Endodermal cell (in vitro differentiated cells): ENCODE data around the gene ERC1. TPM values are rescaled to one million over a fixed set of nuclear protein-coding genes. Genes with fewer than 3 reads are reported as not detected.

Experiments
- DNase-seq: peaks from one replicate; pipeline ENCODE4 v3.0.0-alpha.2; 2017
- H3K27ac ChIP-seq: 2 replicates; pipeline ENCODE4 v1.5.1; 2013; ENCODE audit warnings: mild to moderate bottlenecking, low read depth, low read length, moderate library complexity
- H3K27me3 ChIP-seq: 2 replicates; pipeline ENCODE4 v1.6.1; 2013; ENCODE audit warnings: mild to moderate bottlenecking, low read length, moderate library complexity; ENCODE audit not compliant: insufficient read depth, control insufficient read depth, poor library complexity, severe bottlenecking
- H3K36me3 ChIP-seq: 2 replicates; pipeline ENCODE4 v1.7.0; 2013; ENCODE audit warnings: mild to moderate bottlenecking, low read length, moderate library complexity; ENCODE audit not compliant: control insufficient read depth, insufficient read depth
- H3K4me1 ChIP-seq: one replicate; pipeline ENCODE4 v1.7.0; 2013; ENCODE audit warnings: low read length; ENCODE audit not compliant: control insufficient read depth, insufficient read depth
- H3K4me3 ChIP-seq: 2 replicates; pipeline ENCODE4 v1.5.1; 2013; ENCODE audit warnings: mild to moderate bottlenecking, low read length, moderate library complexity
- H3K9ac ChIP-seq: 2 replicates; pipeline ENCODE4 v1.6.1; 2013; ENCODE audit warnings: mild to moderate bottlenecking, low read length, moderate library complexity; ENCODE audit not compliant: poor library complexity, severe bottlenecking; ENCODE audit errors: extremely low read depth
- H3K9me3 ChIP-seq: 2 replicates; pipeline ENCODE4 v1.6.1; 2013; ENCODE audit warnings: mild to moderate bottlenecking, low read length, moderate library complexity; ENCODE audit not compliant: control insufficient read depth
- H3K27ac Mint-ChIP-seq: 2 replicates; pipeline ENCODE4 v1.8.0; 2020; ENCODE audit warnings: mixed read lengths
- H3K27me3 Mint-ChIP-seq: 2 replicates; pipeline ENCODE4 v1.8.0; 2021; ENCODE audit warnings: mild to moderate bottlenecking, mixed read lengths; ENCODE audit not compliant: insufficient read depth
- H3K36me3 Mint-ChIP-seq: 2 replicates; pipeline ENCODE4 v1.8.0; 2020; ENCODE audit warnings: low read depth, mixed read lengths
- H3K4me1 Mint-ChIP-seq: 2 replicates; pipeline ENCODE4 v1.8.0; 2020; ENCODE audit warnings: mixed read lengths
- H3K4me3 Mint-ChIP-seq: 2 replicates; pipeline ENCODE4 v1.8.0; 2020; ENCODE audit warnings: mild to moderate bottlenecking, moderate library complexity, mixed read lengths
- H3K9me3 Mint-ChIP-seq: 2 replicates; pipeline ENCODE4 v1.8.0; 2020; ENCODE audit warnings: mild to moderate bottlenecking, mixed read lengths
- CTCF ChIP-seq: fragments of 200-600 bp; sonication (generic); conservative IDR thresholded peaks from 2 replicates; pipeline ENCODE4 v1.5.0; 2021; ENCODE audit warnings: antibody characterized with exemption, mild to moderate bottlenecking
- WGBS, 2 experiments: methylation state at CpG; one replicate each; pipeline versions ENCODE4 v1.1.5 to v1.1.7; 2013; ENCODE audit warnings: missing lambda C conversion rate in 2 of 2, mixed read lengths in 1 of 2; ENCODE audit not compliant: insufficient coverage in 1 of 2, insufficient read length in 1 of 2; 5-methylcytosine and 5-hydroxymethylcytosine counted together
- total RNA-seq, 2 donors: library from RNA; stranded (reverse); fragmentation: NEBNext Ultra II Directional in 1 of 2; extraction: Animal tissue kit (Norgen Biotek cat#: 25700) in 1 of 2; gene quantifications; 2 replicates in 1 of 2; 3 replicates in 1 of 2; pipeline ENCODE4 v1.2.1, GENCODE V29; 2021

The ERC1 gene
- total RNA-seq, 2 donors from 2014 or later: 60.6 to 159 TPM

GRCh38 chr12:1281683-1282366 is 290.8 kb downstream of the ERC1 start:
- Histone ChIP-seq H3K9me3 (no peaks in the 10 kb centered on the region), H3K27me3 (no peaks in the 10 kb centered on the region), H3K36me3 (no peaks in the 10 kb centered on the region), H3K4me1 (no peaks in the 10 kb centered on the region), H3K9ac (no peak overlapping the region), H3K27ac (no peak overlapping the region), H3K4me3 (no peak overlapping the region)
- no peak for DNase-seq
- no peaks in the 10 kb centered on the region for H3K9me3 Mint-ChIP-seq
- TF ChIP-seq CTCF: no peak
- no peak overlapping the region for H3K4me3 Mint-ChIP-seq
- 86 to 94% methylated on average over 3 to 7 of the region's 7 CpGs for WGBS, 2 experiments
- H3K36me3 Mint-ChIP-seq: peaks cover 9% of the 10 kb centered on the region
- no peak overlapping the region for H3K27ac Mint-ChIP-seq
- peaks cover 9% of the 10 kb centered on the region for H3K4me1 Mint-ChIP-seq
- no peaks in the 10 kb centered on the region for H3K27me3 Mint-ChIP-seq

GRCh38 chr12:1282670-1283315 is 291.8 kb downstream of the ERC1 start:
- Mint-ChIP-seq H3K27ac (no peak overlapping the region), H3K4me1 (peaks cover 9% of the 10 kb centered on the region), H3K9me3 (no peaks in the 10 kb centered on the region), H3K36me3 (peaks cover 7% of the 10 kb centered on the region), H3K27me3 (no peaks in the 10 kb centered on the region), H3K4me3 (no peak overlapping the region)
- 71 to 80% methylated on average over 1 to 5 of the region's 5 CpGs for WGBS, 2 experiments
- H3K36me3 ChIP-seq: no peaks in the 10 kb centered on the region
- no peaks in the 10 kb centered on the region for H3K4me1 ChIP-seq
- no peaks in the 10 kb centered on the region for H3K9me3 ChIP-seq
- no peaks in the 10 kb centered on the region for H3K27me3 ChIP-seq
- H3K4me3 ChIP-seq: no peak overlapping the region
- H3K27ac ChIP-seq: no peak overlapping the region
- TF ChIP-seq CTCF: no peak
- H3K9ac ChIP-seq: no peak overlapping the region
- DNase-seq: no peak

- H3K27ac Mint-ChIP-seq: no peak overlapping the region
Observed at GRCh38 chr12:1283316-1283715, 292.3 kb downstream of the ERC1 start.

More at GRCh38 chr12:1283316-1283715, 292.3 kb downstream of the ERC1 start:
- H3K27me3 ChIP-seq: no peaks in the 10 kb centered on the region
- Mint-ChIP-seq H3K9me3 (no peaks in the 10 kb centered on the region), H3K4me3 (no peak overlapping the region), H3K36me3 (peaks cover 7% of the 10 kb centered on the region), H3K4me1 (peaks cover 9% of the 10 kb centered on the region), H3K27me3 (no peaks in the 10 kb centered on the region)
- H3K9me3 ChIP-seq: no peaks in the 10 kb centered on the region
- H3K4me1 ChIP-seq: no peaks in the 10 kb centered on the region
- no peak overlapping the region for H3K27ac ChIP-seq
- TF ChIP-seq CTCF: no peak
- no peak overlapping the region for H3K4me3 ChIP-seq
- no peak overlapping the region for H3K9ac ChIP-seq
- H3K36me3 ChIP-seq: no peaks in the 10 kb centered on the region
- WGBS, 2 experiments: 85% methylated on average over 2 of the region's 2 CpGs; no CpG with 5 or more reads in 1 of the 2 experiments
- no peak for DNase-seq
